Retinal pigment epithelial cell (primary cell): ENCODE results near the gene ECE1.

Experiments used
- DNase-seq: peaks from one replicate; pipeline ENCODE4 v3.0.0-alpha.2; 2010; ENCODE audit warnings: low read depth
- H3K4me3 ChIP-seq: 2 replicates; pipeline ENCODE4 v1.5.1; 2011; ENCODE audit warnings: mild to moderate bottlenecking, low read length, control low read depth, moderate library complexity
- CTCF ChIP-seq: conservative IDR thresholded peaks from 2 replicates; pipeline ENCODE4 v1.5.1; 2011; ENCODE audit warnings: low read depth, low read length, control low read depth, inconsistent platforms

Gene ECE1

GRCh38 chr1:21307210-21307609 lies 16.9 kb upstream of the ECE1 start:
- no peak overlapping the region for H3K4me3 ChIP-seq
- TF ChIP-seq CTCF: no peak
- no peak for DNase-seq

GRCh38 chr1:21305900-21306189 lies 15.6 kb upstream of the ECE1 start:
- TF ChIP-seq CTCF: no peak
- no peak for DNase-seq
- H3K4me3 ChIP-seq: no peak overlapping the region

- H3K4me3 ChIP-seq: no peak overlapping the region
- DNase-seq: no peak
- no peak for TF ChIP-seq CTCF
Measured at GRCh38 chr1:21305155-21305899, 15.1 kb upstream of the ECE1 start.

GRCh38 chr1:21304488-21304887 lies 14.2 kb upstream of the ECE1 start:
- no peak overlapping the region for H3K4me3 ChIP-seq
- TF ChIP-seq CTCF: no peak
- no peak for DNase-seq

- no peak for DNase-seq
- H3K4me3 ChIP-seq: no peak overlapping the region
Measured at GRCh38 chr1:21302747-21303715, 12.8 kb upstream of the ECE1 start.

GRCh38 chr1:21301794-21302440 lies 11.7 kb upstream of the ECE1 start:
- no peak overlapping the region for H3K4me3 ChIP-seq
- no peak for TF ChIP-seq CTCF
- DNase-seq: no peak

More at GRCh38 chr1:21302747-21303715, 12.8 kb upstream of the ECE1 start:
- TF ChIP-seq CTCF: peak; percentile 23
